ES-I3 (cell line): ENCODE measurements around the gene TOMM6.
"Not testable (repeated sequence)": the region's sequence is repeated elsewhere in the genome, so short reads cannot be mapped to it uniquely, and the experiment has no call there.

ENCODE experiments used
- H3K36me3 ChIP-seq: 2 replicates; pipeline ENCODE4 v1.6.1; 2013; ENCODE audit warnings: mild to moderate bottlenecking, low read length, control low read depth, moderate library complexity; ENCODE audit not compliant: insufficient read depth
- H3K4me1 ChIP-seq: 2 replicates; pipeline ENCODE4 v1.6.1; 2013; ENCODE audit warnings: mild to moderate bottlenecking, control low read depth, low read length; ENCODE audit not compliant: insufficient read depth
- H3K9ac ChIP-seq: 2 replicates; pipeline ENCODE4 v1.6.1; 2013; ENCODE audit warnings: low read depth, mild to moderate bottlenecking, low read length, moderate library complexity
- H3K9me3 ChIP-seq: 2 replicates; pipeline ENCODE4 v1.6.1; 2013; ENCODE audit warnings: mild to moderate bottlenecking, low read length, moderate library complexity; ENCODE audit not compliant: control insufficient read depth, insufficient read depth

TOMM6 gene

DNA sequence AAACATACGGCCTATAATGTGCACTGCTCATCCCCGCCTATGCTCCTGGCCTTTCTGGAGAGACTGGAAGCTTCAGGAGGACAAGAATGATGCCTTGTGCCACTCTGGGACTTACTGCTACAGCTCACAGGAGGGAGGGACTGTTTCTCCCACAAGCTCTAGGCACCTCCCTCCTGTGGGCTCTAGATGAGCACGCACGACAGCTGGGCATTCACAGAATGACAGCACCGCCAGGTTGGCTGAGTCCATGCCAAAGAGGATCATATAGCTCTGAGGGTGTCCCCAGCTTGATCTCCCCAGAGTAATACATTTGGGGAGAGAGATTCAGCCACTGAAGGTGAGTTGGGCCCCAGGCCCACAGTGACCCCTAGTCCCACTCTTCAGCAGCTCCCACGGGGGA, 30.2 kb upstream of the TOMM6 start:
- Histone ChIP-seq H3K9me3 (no peaks in the 10 kb centered on the region), H3K4me1 (no peaks in the 10 kb centered on the region), H3K9ac (no peak overlapping the region), H3K36me3 (no peaks in the 10 kb centered on the region)

DNA sequence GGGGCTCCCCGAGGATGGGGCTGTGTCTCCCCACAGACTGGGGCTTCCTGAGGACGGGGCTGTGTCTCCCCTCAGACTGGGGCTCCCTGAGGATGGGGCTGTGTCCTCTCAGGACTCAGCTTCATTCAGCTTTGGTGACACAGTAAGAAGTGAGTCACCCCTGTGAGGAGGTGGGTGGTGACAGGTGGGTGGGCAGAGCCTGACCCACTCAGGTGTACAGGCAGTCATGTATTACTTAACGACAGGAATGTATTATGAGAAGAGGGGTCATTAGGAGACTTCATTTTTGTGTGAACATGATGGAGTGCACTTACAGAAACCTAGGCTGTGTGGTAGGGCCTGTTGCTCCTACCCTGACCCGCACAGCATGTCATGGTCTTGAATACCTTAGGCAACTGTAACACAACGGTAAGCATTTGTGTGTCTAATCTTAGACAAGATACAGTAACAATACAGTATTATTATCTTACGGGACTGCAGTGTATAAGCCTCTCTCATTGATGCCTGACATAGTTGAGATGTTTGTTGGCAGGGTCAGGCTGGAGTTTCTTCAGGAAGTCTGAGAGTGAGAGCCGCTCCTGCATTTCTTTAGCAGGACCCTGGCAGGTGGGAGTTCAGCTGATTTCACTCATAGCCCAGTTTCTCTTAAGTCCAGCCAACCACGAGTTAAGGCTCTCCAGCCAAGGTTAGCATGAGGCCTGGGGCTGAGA, 29.4 kb upstream of the TOMM6 start:
- Histone ChIP-seq H3K9me3 (no peaks in the 10 kb centered on the region), H3K4me1 (no peaks in the 10 kb centered on the region), H3K36me3 (no peaks in the 10 kb centered on the region), H3K9ac (no peak overlapping the region)

GRCh38 chr6:41758641-41759035, 28.9 kb upstream of the TOMM6 start:
- Histone ChIP-seq H3K36me3 (no peaks in the 10 kb centered on the region), H3K9ac (no peak overlapping the region), H3K4me1 (no peaks in the 10 kb centered on the region), H3K9me3 (no peaks in the 10 kb centered on the region)

DNA sequence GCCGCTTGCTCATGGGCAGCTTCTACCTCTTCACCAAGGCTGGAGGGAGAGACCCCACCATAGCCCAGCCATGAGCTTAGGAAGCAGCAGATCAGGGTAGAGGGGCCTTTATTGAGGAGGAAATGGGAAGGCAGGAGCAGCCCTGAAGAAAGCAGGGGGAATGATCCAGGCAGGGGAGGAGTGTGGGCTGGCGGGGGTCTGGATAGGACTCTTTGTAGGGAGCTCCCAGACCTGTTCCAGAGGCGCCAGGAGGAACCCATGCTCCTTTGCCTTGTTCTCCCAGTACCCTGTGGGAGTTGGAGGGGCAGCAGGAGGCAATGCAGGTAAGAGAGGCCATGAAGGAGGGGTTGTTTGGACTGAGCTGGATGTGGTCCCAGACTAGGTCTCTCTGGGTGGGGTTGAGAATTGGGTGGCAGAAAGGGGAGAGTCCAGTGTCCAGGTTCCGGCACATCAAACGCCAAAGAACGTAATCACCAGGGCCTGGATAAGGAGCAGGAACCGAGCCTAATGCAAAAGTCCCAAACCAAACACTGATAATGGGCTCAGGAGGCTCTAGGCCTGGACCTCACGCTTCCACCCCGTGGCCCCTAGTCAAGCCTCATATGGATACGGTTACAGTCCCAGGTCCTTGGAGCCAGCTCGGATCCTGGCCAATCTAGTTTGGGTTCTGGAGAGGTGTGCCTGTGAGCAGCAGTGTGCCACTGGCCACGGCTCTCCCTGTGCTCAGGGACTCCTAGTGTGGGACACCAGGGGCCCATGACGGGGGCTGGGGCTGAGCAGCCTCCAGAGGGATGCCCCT, 28.2 kb upstream of the TOMM6 start:
- Histone ChIP-seq H3K36me3 (no peaks in the 10 kb centered on the region), H3K4me1 (no peaks in the 10 kb centered on the region), H3K9me3 (no peaks in the 10 kb centered on the region), H3K9ac (no peak overlapping the region)

GRCh38 chr6:41759905-41760579, 27.5 kb upstream of the TOMM6 start:
- H3K9ac ChIP-seq, result no peak overlapping the region
- no peaks in the 10 kb centered on the region for H3K36me3 ChIP-seq
- no peaks in the 10 kb centered on the region for H3K4me1 ChIP-seq
- no peaks in the 10 kb centered on the region for H3K9me3 ChIP-seq

- Histone ChIP-seq H3K9me3 (no peaks in the 10 kb centered on the region), H3K9ac (no peak overlapping the region), H3K36me3 (no peaks in the 10 kb centered on the region), H3K4me1 (peaks cover 17% of the 10 kb centered on the region; the same call in 1 of the 2 replicates)
Observed at GRCh38 chr6:41763470-41763869, 24.0 kb upstream of the TOMM6 start.

- H3K9ac ChIP-seq, H3K36me3 ChIP-seq, H3K9me3 ChIP-seq: not testable (repeated sequence)
- peaks cover 22% of the 10 kb centered on the region; the same call in 1 of the 2 replicates for H3K4me1 ChIP-seq
Observed at GRCh38 chr6:41766043-41766664, 21.3 kb upstream of the TOMM6 start.

- no peak overlapping the region for H3K9ac ChIP-seq
- peaks cover 22% of the 10 kb centered on the region; the same call in 1 of the 2 replicates for H3K4me1 ChIP-seq
- 0 out of 2 replicates have a peak, but pooled peaks cover 1% of the 10 kb centered on the region for H3K36me3 ChIP-seq
- H3K9me3 ChIP-seq, result no peaks in the 10 kb centered on the region
Observed at GRCh38 chr6:41767112-41767833, 20.2 kb upstream of the TOMM6 start.

- peaks cover 22% of the 10 kb centered on the region; the same call in 1 of the 2 replicates for H3K4me1 ChIP-seq
- H3K9me3 ChIP-seq, result no peaks in the 10 kb centered on the region
- H3K36me3 ChIP-seq, result 0 out of 2 replicates have a peak, but pooled peaks cover 5% of the 10 kb centered on the region
- no peak overlapping the region for H3K9ac ChIP-seq
Observed at GRCh38 chr6:41768545-41769308, 18.8 kb upstream of the TOMM6 start.

DNA sequence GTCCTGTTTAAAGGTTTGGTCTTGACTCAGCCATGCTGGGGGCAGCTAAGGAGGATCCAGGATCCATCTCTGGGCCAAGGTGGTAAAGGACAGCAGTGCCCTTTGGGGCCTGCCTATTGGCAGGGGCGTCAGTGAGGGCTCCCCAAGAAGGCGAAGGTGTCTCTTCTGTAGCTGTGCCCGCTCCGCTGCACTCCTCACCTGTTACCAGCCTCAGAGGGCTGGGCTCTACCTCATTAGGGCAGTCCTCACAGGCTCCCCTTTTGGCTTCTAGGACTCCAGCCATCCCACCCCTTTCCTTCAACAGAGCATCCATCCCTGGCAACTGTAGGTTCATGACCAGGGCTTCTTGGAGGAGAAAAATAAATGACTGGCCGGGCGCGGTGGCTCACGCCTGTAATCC, 18.1 kb upstream of the TOMM6 start:
- H3K9me3 ChIP-seq, result no peaks in the 10 kb centered on the region
- peaks cover 22% of the 10 kb centered on the region; the same call in 1 of the 2 replicates for H3K4me1 ChIP-seq
- H3K36me3 ChIP-seq, result 0 out of 2 replicates have a peak, but pooled peaks cover 5% of the 10 kb centered on the region
- H3K9ac ChIP-seq, result no peak overlapping the region

DNA sequence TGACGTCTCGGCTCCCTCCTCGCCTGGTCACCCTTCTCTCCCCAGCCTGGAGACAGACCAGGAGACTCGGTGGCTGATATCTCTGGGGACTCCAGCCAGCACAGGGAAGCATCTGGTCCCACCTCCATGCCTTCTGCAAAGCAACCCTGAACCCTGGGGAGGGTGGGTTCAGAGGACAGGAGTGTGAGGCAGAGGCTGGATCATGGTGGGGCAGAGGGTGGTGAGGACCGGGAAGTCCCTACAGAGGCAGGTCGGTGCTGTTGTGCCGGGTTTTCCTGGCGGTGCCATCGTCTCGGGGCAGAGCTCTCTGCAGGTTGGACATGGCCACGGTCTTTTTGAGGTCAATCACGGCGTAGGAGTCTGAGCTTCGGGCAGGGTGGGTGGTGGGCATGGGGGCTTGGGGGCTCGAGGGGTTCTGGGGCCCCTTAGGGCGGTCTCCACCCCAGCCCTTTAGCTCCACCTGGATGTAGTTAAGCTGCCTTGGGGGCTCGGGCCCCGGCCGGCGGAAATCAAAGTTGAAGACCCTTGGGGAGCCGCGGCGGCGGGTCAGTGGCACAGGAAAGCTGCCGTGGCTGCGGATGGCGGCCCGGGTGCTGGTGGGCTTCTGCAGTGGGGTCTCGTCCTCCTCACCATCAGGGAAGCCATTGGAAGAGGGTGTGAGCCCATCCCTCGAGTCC, 17.0 kb upstream of the TOMM6 start:
- Histone ChIP-seq H3K9ac (no peak overlapping the region), H3K4me1 (peaks cover 22% of the 10 kb centered on the region; the same call in 1 of the 2 replicates), H3K36me3 (0 out of 2 replicates have a peak, but pooled peaks cover 5% of the 10 kb centered on the region), H3K9me3 (no peaks in the 10 kb centered on the region)

DNA sequence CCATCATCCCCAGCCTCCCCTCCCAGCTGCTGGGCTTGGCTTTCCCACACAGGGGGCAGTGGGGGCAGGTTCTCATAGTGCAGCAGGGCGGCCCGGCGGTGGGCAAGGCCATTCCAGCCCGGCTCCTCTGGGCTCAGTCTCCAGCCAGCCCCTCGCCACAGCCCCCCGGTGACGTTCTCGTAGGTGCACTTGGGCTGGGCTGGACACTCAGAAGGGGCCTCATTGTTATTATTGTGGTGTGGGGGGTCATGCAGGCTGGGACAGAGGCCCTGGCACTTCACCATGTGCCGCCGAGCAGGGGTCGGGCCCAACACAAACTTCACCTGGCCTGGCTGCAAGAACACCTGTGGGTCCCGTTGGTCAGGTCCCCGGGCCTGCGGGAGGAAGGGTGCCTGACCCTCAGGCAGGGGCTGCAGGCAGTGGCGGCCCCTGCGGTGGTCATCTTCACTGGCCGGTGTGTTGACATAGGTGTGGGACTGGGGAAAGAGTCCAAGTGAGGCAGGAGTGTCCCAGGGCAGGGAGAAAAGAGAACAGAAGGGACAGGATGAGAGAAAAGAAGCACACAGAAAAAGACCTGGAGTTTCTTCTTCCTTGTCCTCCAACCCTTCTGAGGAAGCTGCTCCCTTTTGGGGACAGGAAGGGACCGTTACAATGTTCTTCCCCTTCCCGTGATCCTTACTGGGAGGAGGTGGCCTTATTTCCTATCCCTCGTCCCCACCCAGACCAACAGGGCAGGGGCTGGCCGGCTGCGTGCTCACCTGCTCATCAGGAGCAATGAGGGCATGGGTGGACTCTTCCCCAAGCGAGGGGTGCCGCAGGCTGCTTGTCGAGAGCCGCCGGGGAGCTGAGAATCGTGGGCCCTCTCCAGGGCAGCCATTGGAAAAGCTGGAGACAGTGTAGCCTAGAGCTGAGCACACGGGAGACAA, 16.2 kb upstream of the TOMM6 start:
- Histone ChIP-seq H3K9me3 (no peaks in the 10 kb centered on the region), H3K9ac (no peak overlapping the region), H3K36me3 (0 out of 2 replicates have a peak, but pooled peaks cover 5% of the 10 kb centered on the region), H3K4me1 (peaks cover 22% of the 10 kb centered on the region; the same call in 1 of the 2 replicates)
